RWPE1 (cell line): Measurements from ENCODE around the gene CSRP3.

Experiments
- CTCF ChIA-PET: fragments of 350-600 bp; sonication (Branson Sonifier 250); formaldehyde crosslinking; extraction: SDS; loops from one replicate; lab custom pipeline; 2021; lab: Yijun Ruan, JAX
- POLR2A ChIA-PET: fragments of 400-600 bp; formaldehyde crosslinking; extraction: SDS; loops from one replicate; lab custom pipeline; 2020; ENCODE audit warnings: antibody characterized with exemption; ENCODE audit not compliant: low non-redundant PET; lab: Yijun Ruan, JAX
- DNase-seq: peaks from one replicate; pipeline ENCODE4 v3.0.0; 2012; ENCODE audit warnings: low spot score
- H3K27ac ChIP-seq: fragments of 450-650 bp; 2 replicates; pipeline ENCODE4 v1.5.1; 2017
- CTCF ChIP-seq: fragments of 450-650 bp; conservative IDR thresholded peaks from 2 replicates; pipeline ENCODE4 v1.5.1; 2017; ENCODE audit warnings: low read depth, mild to moderate bottlenecking

CSRP3 gene

GRCh38 chr11:19193916-19194315, 7.9 kb downstream of the CSRP3 start:
- H3K27ac ChIP-seq = no peak overlapping the region
- DNase-seq = no peak
- CTCF ChIA-PET = no interaction called here
- no peak for TF ChIP-seq CTCF
- POLR2A ChIA-PET = no interaction called here

GRCh38 chr11:19191530-19192169, 10.1 kb downstream of the CSRP3 start:
- no peak overlapping the region for H3K27ac ChIP-seq
- CTCF ChIA-PET = interaction anchor here (0.7 kb wide), 1 partner anchor 50 kb away, joined by 3 read pairs; no protein-coding TSS in a partner anchor
- POLR2A ChIA-PET = no interaction called here
- no peak for TF ChIP-seq CTCF
- DNase-seq = no peak

GRCh38 chr11:19187833-19188258, 13.9 kb downstream of the CSRP3 start:
- CTCF ChIA-PET = no interaction called here
- POLR2A ChIA-PET = no interaction called here
- DNase-seq = no peak
- TF ChIP-seq CTCF = no peak
- no peak overlapping the region for H3K27ac ChIP-seq

DNA sequence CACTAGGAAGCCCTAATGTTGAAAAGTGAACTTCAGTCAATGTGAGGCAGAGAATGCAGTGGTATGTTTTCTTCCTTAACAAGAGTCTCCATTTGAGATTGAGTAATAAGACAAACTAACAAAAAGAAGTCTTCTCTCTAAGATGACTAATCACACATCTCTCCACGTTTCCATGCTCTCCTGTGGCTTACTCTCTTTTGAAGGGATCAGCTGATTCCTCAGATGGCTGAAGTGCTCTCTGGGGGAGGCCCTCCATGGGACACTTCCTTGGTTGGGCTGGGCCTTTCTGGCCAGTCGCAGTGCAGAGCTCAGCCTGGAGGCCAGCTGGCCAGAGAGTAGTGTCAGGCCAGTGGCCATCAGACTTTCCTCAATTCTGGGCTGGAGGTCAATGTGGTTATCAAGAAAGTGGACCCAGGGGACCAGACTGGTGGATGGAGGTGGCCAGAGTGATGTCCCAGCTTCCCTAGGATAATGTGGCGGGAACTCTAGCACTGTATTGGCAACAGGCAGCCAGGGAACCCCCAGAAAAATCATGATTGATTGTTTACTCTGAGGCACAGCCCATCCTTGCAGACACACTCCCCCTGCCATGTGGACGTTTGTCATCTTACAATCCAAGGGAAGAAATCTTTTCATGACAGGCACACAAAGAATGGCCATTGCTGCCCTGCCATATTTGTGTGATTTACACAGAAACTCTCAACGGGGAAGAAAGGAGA, 14.5 kb downstream of the CSRP3 start:
- POLR2A ChIA-PET = no interaction called here
- TF ChIP-seq CTCF = no peak
- no peak for DNase-seq
- no peak overlapping the region for H3K27ac ChIP-seq
- CTCF ChIA-PET = no interaction called here

- POLR2A ChIA-PET = no interaction called here
- no peak overlapping the region for H3K27ac ChIP-seq
- no peak for DNase-seq
- CTCF ChIA-PET = no interaction called here
- no peak for TF ChIP-seq CTCF
Observed at GRCh38 chr11:19185516-19186052, 16.2 kb downstream of the CSRP3 start.

DNA sequence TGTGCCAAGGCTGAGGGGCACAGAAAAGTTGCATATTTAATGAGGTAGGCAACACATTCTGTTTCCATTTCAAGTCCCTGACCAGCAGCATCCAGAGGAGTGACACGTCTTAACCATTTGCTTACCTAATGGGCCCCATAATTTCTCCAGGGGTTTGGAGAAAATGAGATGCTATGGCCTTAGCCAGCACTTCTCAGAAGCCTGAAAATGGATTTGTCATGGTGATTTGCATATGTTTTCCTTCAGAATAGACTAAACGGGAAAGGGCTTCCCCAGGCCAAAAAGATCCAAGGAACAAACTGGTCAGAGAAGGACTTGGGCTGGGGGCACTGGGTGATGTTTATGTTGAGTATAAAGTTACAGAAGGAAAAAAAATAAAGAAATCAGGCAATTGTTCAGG, 16.7 kb downstream of the CSRP3 start:
- ChIA-PET POLR2A (no interaction called here), CTCF (no interaction called here)
- no peak for TF ChIP-seq CTCF
- H3K27ac ChIP-seq = no peak overlapping the region
- DNase-seq = no peak
